Rectal smooth muscle tissue (tissue), 1 donor: ENCODE results near the gene FOXP1.

Source experiments
- H3K27ac ChIP-seq: one replicate; pipeline ENCODE4 v1.7.0; 2013; ENCODE audit warnings: low read depth, low read length, inconsistent platforms
- H3K27me3 ChIP-seq: one replicate; pipeline ENCODE4 v1.7.0; 2013; ENCODE audit warnings: low read length; ENCODE audit not compliant: control insufficient read depth, insufficient read depth
- H3K36me3 ChIP-seq: one replicate; pipeline ENCODE4 v1.7.0; 2013; ENCODE audit warnings: low read length; ENCODE audit not compliant: control insufficient read depth, insufficient read depth
- H3K4me1 ChIP-seq: one replicate; pipeline ENCODE4 v1.7.0; 2013; ENCODE audit warnings: low read length; ENCODE audit not compliant: control insufficient read depth, insufficient read depth
- H3K4me3 ChIP-seq: one replicate; pipeline ENCODE4 v1.7.0; 2013; ENCODE audit warnings: low read length
- H3K9ac ChIP-seq: one replicate; pipeline ENCODE4 v1.7.0; 2013; ENCODE audit warnings: low read length

Gene FOXP1

GRCh38 chr3:71074423-71074822, 509.1 kb downstream of the FOXP1 start:
- Histone ChIP-seq H3K36me3 (no peaks in the 10 kb centered on the region), H3K9ac (no peak overlapping the region), H3K27ac (no peak overlapping the region), H3K4me1 (peaks cover 28% of the 10 kb centered on the region), H3K27me3 (no peaks in the 10 kb centered on the region), H3K4me3 (no peak overlapping the region)

GRCh38 chr3:71072986-71073385, 510.5 kb downstream of the FOXP1 start:
- Histone ChIP-seq H3K4me3 (no peak overlapping the region), H3K36me3 (no peaks in the 10 kb centered on the region), H3K27ac (no peak overlapping the region), H3K4me1 (peaks cover 26% of the 10 kb centered on the region), H3K9ac (no peak overlapping the region), H3K27me3 (no peaks in the 10 kb centered on the region)

- Histone ChIP-seq H3K4me3 (no peak overlapping the region), H3K36me3 (no peaks in the 10 kb centered on the region), H3K4me1 (peaks cover 23% of the 10 kb centered on the region), H3K9ac (no peak overlapping the region), H3K27me3 (no peaks in the 10 kb centered on the region), H3K27ac (peak overlapping the region; percentile 42)
These were observed 511.2 kb downstream of the FOXP1 start for GRCh38 chr3:71072287-71072686.

DNA sequence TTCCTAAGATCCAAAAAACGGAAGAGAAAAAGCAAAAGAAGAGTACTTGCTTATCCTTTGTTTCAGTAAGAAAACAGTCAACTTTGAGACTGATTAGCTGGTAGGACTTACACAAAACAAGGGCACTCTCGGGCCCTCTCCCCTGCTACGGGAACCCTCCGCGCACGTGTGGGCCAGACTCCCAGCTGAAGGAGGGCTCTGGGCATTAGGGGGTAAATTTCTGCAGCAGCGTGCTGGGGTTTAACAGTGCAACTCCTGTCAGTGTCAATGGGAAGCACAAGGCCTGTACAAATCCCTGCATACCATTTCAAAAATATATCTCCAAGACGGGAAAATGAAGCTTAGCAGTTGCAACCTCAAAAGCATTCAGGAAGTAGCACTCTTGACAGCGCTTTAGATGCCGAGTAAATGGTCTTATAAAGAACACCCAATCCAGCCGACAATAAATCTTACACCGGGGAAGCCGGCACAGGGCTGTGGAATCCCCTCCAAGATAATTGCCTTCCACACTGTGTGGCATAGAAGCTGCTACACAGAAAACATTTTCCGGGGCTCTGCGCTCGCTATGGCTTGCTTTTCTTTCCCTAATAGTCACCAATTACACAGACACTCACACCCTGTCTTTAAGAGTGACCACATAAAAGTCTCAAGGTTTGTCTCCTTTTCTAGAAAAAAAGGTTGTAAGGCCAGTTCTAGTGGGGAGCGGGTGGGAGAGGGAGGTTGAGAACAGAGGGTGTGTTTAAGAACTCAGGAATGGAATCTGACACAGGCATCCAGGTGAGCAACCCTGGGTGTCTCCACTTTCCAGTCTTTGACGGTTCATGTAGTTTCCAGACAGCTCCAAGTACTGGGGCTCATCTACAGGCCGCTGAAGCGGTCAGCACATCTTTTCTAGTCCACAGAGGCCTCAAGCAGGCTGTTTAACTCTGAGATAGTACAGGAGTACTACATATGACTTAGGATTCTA, 512.7 kb downstream of the FOXP1 start:
- peak overlapping the region; percentile 78 for H3K27ac ChIP-seq
- no peaks in the 10 kb centered on the region for H3K27me3 ChIP-seq
- H3K4me1 ChIP-seq = peaks cover 31% of the 10 kb centered on the region
- H3K4me3 ChIP-seq = no peak overlapping the region
- H3K9ac ChIP-seq = no peak overlapping the region
- H3K36me3 ChIP-seq = no peaks in the 10 kb centered on the region

GRCh38 chr3:71069797-71070196, 513.7 kb downstream of the FOXP1 start:
- Histone ChIP-seq H3K4me1 (peaks cover 28% of the 10 kb centered on the region), H3K27me3 (no peaks in the 10 kb centered on the region), H3K4me3 (no peak overlapping the region), H3K36me3 (no peaks in the 10 kb centered on the region), H3K9ac (no peak overlapping the region), H3K27ac (peak overlapping the region; percentile 21)

GRCh38 chr3:71067977-71068654, 515.4 kb downstream of the FOXP1 start:
- Histone ChIP-seq H3K9ac (no peak overlapping the region), H3K27me3 (no peaks in the 10 kb centered on the region), H3K27ac (peak overlapping the region; percentile 8), H3K4me3 (no peak overlapping the region), H3K4me1 (peaks cover 28% of the 10 kb centered on the region), H3K36me3 (no peaks in the 10 kb centered on the region)

- no peaks in the 10 kb centered on the region for H3K27me3 ChIP-seq
- no peak overlapping the region for H3K9ac ChIP-seq
- H3K4me3 ChIP-seq = no peak overlapping the region
- no peaks in the 10 kb centered on the region for H3K36me3 ChIP-seq
- peaks cover 31% of the 10 kb centered on the region for H3K4me1 ChIP-seq
- peak overlapping the region; percentile 93 for H3K27ac ChIP-seq
These were observed 516.7 kb downstream of the FOXP1 start for GRCh38 chr3:71066849-71067261.

GRCh38 chr3:71066356-71066755, 517.2 kb downstream of the FOXP1 start:
- peak overlapping the region; percentile 93 for H3K27ac ChIP-seq
- no peak overlapping the region for H3K9ac ChIP-seq
- H3K27me3 ChIP-seq = no peaks in the 10 kb centered on the region
- peak overlapping the region; percentile 28 for H3K4me3 ChIP-seq
- H3K36me3 ChIP-seq = no peaks in the 10 kb centered on the region
- H3K4me1 ChIP-seq = peaks cover 33% of the 10 kb centered on the region

GRCh38 chr3:71065764-71066013, 517.8 kb downstream of the FOXP1 start:
- Histone ChIP-seq H3K4me1 (peaks cover 28% of the 10 kb centered on the region), H3K36me3 (no peaks in the 10 kb centered on the region), H3K27ac (peak overlapping the region; percentile 93), H3K27me3 (no peaks in the 10 kb centered on the region), H3K4me3 (peak overlapping the region; percentile 88), H3K9ac (peak overlapping the region; percentile 99)

DNA sequence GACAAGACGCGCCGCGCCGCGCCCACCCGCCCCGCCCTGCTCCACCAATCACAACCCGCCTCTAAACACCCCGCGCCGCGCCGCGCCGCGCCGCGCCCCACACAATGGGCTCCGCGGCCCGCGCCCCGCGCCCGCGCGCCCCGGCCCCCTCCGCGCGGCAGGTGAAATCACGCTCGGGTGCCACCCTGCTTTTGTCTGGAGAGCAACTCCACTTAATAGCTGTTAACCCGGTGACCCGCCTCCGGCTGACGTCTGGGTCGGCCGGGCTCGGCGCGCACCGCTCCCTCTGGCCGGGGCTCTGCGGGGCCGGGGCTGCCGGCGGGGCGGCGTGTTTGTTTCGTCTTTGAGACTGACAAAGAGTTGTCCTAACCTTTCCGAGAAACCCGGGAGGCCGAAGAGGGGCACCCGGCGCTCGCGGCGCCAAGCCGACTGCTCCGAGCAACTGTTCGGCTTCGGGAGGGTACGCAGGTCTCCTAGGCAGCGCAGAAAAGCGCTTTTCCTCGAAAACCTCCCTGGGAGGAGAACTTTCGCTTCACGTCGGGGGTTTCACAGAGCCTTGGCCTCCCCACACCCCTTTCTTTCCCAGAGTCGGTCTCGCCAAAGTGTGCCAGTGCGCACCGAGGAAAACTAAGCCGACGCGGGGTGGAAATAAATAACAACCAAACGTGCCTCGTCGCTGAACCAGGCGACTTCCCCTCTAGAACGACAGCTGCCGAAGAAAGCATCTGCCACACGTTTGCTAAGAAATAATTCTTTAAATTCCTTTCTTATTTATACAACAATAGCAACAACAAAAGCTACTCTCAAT, 518.4 kb downstream of the FOXP1 start:
- Histone ChIP-seq H3K36me3 (no peaks in the 10 kb centered on the region), H3K27me3 (no peaks in the 10 kb centered on the region), H3K27ac (peak overlapping the region; percentile 93), H3K9ac (peak overlapping the region; percentile 99), H3K4me3 (peak overlapping the region; percentile 88), H3K4me1 (peaks cover 29% of the 10 kb centered on the region)

DNA sequence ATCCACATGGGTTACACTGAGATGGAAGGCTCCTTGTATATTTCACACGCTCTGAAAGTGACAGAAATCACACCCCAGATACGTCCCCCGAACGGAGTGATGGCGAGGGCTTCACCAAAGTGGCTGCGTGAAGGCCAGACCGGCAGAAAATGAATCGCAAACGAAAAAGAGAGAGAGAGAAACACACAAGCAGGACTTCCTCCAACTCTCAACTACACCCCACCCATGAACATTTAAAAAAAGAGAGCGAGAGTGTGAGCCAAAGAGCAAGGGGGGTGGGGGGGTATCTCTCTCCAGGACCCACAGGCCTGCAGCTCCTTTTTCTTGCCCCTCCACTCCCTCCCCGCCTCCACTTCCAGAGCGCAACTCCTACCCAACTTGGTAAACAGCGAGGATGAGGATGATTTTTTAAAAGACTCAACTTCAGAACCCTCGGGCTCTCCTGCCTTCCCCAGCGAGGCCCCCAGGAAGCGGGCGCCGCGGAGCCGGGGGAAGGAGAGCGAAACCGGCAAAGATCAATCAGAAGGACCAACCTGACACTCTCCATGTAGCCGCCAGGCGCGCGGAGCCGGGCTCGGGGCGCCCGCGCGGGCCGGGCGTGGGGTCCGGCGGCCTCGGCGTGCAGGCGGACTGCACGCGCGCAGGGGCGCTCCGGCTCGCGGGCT, 519.1 kb downstream of the FOXP1 start:
- Histone ChIP-seq H3K36me3 (no peaks in the 10 kb centered on the region), H3K4me1 (peaks cover 27% of the 10 kb centered on the region), H3K9ac (peak overlapping the region; percentile 86)

More for the DNA sequence above, 519.1 kb downstream of the FOXP1 start:
- Histone ChIP-seq H3K4me3 (peak overlapping the region; percentile 95), H3K27ac (peak overlapping the region; percentile 96), H3K27me3 (no peaks in the 10 kb centered on the region)
